GM12892 (cell line): ENCODE results near the gene CMIP.

ENCODE experiments used
- POLR2AphosphoS5 ChIP-seq: IDR thresholded peaks from 2 replicates; pipeline ENCODE4 v1.6.1; 2011; ENCODE audit warnings: low read depth, low read length, control low read depth
- TAF1 ChIP-seq: IDR thresholded peaks from 2 replicates; pipeline ENCODE4 v1.6.1; 2011; ENCODE audit warnings: low read depth, mild to moderate bottlenecking, control low read depth, low read length, borderline replicate concordance

DNA sequence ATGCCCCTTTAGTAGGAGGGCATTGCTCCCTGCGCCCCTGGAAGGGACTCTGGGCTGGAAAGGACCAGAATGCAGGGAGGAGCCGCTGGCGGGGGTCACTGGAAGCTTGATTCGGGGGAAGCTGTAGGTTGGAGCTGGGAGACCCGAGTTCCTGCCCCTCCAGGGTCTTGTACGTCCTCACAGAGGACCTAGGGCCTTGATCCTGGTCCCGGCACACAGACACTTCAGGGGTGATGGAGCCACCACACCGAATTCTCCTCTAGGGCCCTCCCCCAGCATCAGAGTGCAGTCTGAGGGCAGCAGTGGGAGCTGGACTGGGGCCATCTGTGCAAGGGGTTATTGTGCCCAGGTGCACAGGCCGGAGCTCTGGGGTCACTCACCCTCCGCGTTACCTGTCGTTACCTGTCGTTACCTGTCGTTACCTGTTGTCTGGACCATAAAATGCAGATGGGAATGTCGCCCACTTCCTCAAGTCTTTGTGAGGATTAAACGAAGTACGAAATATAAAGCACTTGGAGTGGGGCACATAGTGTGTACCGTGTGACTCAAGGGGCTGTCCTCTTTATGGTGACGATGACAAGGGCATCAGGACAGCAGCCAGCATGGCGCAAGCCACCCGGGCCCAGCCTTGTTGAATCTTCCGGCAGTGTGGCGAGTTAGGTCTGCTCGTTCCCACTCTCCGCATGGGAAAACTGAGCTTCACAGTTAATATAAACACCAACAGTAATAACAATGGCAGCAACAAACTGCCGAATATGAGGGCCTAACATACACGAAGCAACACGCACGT, 48.6 kb downstream of the CMIP start:
- no peak for TF ChIP-seq TAF1
- TF ChIP-seq POLR2AphosphoS5: no peak
